ENCODE measurements around the gene ATF2.

The ATF2 gene

GRCh38 chr2:175175896-175176295, 7.9 kb upstream of the ATF2 start:
- no peak for DNase-seq (ENCODE audit: extremely low read depth, low read depth)
- no peak for TF ChIP-seq CTCF (IDR thresholded peaks at IDR 0.05; ENCODE audit: low read depth, low read length)

DNA sequence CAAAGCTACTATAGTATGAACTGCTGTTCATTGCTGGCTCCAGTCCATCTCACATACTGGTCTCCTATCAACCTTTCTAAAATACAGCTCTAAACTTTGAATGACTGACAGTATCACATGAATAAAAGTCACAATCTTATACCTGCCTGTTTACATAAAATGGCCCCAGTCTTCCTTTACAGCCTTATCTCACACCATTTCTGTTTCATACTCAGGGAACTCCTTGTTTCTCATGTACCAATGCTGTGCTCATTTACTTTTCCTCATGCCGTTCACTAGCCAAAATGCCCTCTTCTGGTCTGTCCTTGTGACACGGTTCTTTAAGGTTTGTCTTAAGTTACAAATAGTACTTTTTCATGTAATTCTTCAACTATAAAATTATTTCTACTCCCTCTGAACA, 7.3 kb upstream of the ATF2 start:
- DNase-seq (ENCODE audit: extremely low read depth, low read depth) = no peak
- TF ChIP-seq CTCF (IDR thresholded peaks at IDR 0.05; ENCODE audit: low read depth, low read length) = no peak

- DNase-seq (ENCODE audit: extremely low read depth, low read depth) = no peak
- no peak for TF ChIP-seq CTCF (IDR thresholded peaks at IDR 0.05; ENCODE audit: low read depth, low read length)
Measured at GRCh38 chr2:175170659-175171304, 2.8 kb upstream of the ATF2 start.

DNA sequence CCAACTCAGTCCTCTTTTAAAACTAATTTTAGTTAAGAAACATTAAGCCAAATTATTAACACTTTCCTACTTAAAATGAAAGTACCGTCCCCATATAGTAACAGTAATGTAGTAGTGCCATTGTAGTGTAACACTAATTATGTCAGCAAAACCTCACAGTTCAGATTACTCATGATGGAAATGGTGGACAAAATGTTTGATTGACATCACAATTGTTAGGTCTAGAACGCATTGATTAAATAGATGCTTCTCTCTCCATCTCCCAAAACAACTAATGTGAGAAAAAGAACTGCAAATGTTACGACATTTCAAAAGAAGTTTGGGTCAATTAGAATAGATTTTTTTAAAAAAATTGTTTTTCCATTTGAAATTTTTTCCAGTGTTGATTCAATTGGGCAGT, 1.2 kb upstream of the ATF2 start:
- no peak for DNase-seq (ENCODE audit: extremely low read depth, low read depth)
- TF ChIP-seq CTCF (IDR thresholded peaks at IDR 0.05; ENCODE audit: low read depth, low read length) = no peak

DNA sequence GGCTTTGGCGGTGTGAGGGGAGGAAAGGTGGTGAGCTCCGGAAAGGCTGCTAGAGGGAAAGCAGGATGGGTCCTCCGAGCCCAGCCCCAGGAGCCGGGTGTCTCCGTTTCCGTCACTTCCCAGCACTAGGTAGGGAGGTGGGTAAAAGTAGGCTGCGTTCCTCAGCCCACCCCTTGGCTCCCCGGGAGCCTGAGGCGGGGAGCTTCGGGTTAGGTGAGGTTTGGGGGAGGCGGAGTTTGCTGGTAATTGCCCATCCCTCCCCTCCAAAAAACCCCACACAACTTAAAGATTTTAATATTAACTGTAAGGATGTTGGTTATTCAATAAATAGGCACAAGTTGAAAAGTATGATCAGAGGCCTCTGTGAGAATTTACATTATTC, 552 bp upstream of the ATF2 start:
- TF ChIP-seq CTCF (IDR thresholded peaks at IDR 0.05; ENCODE audit: low read depth, low read length) = no peak
- DNase-seq (ENCODE audit: extremely low read depth, low read depth) = no peak

- no peak for TF ChIP-seq CTCF (IDR thresholded peaks at IDR 0.05; ENCODE audit: low read depth, low read length)
- DNase-seq (ENCODE audit: extremely low read depth, low read depth) = no peak
Measured at GRCh38 chr2:175167076-175167791, 769 bp downstream of the ATF2 start.

DNA sequence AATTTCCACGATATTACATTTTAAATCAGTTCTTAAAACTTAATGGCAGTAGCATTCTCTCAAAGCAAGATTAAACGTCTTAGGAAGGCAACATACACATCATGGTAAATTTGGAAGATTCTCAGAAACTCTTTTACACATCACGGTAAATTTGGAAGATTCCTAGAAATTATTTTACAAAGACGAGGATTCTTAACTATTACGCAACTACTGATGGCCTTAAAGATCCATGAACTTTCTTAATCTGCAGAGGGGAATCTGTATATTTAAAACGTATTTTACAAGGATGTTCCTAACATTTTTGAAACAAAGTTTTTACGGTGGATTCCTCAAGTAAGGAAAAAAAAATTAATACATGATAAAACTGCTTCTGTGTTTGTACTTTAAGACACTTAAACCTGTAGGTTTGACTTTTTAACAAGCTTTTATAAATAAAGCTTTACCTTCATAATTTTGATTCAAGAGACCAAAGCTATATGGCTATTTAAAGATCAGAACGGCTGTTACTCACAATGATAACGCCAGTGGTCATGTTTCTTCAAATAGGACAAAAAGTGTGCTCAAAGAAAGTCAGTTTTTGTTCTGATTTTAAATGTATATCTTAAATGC, 1.7 kb downstream of the ATF2 start:
- TF ChIP-seq CTCF (IDR thresholded peaks at IDR 0.05; ENCODE audit: low read depth, low read length) = no peak
- DNase-seq (ENCODE audit: extremely low read depth, low read depth) = no peak

All from AG09319 (cell line).